NCI-H2171 treated with DMSO at 0.1 percent for 48 hours (cell line): Measurements from ENCODE around the gene NDUFA8.
A peak's percentile ranks its signal among the peaks of the same experiment; 100 is the strongest.

Source experiments
- DNase-seq: peaks from one replicate; lab custom pipeline; 2025; lab: John Stamatoyannopoulos, UW

NDUFA8 gene

DNA sequence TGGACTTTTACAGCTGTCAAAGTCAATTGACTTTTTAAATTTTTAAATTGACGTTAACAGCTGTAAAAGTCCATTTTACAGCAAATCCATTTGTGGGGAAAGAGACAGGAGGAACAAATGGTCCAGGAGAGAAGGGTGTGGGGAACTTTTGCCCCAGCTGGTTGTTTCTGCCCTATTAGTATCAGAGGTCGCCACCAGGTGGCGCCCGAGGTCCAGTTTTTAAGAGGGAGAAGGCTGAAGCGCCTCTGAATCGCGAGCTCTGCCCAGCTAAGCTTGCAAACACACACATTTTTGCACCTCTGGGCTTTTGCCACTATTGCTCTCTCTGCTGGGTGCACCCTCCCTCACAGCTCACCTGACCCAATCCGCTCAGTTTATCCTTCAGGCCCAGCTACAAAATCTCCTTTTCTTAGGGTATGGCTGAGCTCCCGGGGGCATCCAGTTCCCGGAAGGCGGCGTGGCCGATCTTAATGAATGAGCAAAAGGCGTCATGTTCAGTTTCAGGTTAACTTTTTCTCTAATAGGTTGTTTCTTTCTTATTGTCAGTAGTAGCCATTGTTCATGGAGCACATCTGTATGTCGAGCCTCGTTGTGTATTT, 60.2 kb downstream of the NDUFA8 start:
- DNase-seq = peak; percentile 59

DNA sequence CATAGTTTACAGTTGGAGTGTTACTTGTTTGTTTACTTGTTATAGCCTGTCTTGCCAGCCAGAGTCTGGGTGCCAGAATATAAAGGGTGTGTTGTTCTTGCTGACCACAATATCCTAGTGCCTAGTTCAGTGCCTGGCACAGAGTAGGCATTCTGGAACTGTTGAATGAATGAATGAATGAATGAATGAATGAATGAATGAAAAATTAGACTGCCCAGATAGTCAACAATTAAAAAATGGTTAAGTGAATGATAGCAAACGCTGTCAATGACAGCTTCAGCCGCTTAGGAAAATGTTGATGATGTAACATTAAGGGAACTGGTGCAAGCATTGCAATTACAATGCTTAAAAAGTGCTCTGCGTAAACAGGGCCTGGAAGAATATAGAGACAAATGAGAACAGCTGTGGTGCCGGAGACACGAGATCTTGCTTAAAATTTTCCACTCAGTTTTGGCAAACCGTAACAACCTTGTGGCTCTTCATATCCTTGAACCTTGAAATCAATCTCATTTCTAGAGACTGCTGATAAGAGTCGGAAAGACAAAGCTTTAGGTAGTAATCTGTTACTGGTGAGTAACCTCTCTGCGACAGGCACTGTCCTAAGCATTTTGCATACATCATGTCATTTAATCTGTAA, 61.8 kb downstream of the NDUFA8 start:
- DNase-seq = no peak

DNA sequence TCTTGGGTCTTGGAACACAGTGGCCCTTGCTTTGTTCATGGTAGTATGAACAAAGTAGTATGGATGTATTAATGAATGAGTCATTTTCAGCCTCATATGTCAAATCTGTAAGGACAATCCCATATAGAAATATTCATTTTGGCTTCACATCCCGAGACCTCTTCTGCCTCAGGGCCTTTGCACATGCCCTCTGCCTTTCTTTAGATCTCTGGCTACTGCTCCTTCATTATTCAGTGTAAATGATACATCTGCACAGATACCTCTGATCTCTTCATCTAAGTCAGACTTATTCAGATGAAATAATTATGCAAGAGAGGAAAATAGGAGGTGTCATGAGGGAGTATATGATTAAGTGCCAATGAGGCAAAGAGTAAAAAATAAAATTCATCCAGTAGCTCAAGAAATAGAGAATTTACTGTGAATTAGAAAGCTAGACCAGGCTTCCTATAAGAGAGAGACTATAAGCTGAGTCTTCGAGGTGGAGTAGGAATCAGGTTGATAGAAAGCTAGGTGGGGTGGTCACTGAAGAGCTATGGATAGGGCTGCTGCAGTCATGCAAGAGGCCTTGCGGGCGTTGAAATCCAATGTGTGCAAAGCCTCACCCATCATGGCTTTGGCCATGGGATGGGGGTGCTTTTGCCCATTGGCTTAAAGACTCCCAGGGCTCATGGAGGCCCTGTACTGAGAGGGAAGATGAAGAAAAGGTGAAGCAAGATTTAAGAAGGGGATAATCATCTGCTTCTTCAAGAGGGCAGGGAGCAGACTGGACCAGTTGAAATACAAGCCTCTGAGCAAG, 62.8 kb downstream of the NDUFA8 start:
- DNase-seq = no peak

DNA sequence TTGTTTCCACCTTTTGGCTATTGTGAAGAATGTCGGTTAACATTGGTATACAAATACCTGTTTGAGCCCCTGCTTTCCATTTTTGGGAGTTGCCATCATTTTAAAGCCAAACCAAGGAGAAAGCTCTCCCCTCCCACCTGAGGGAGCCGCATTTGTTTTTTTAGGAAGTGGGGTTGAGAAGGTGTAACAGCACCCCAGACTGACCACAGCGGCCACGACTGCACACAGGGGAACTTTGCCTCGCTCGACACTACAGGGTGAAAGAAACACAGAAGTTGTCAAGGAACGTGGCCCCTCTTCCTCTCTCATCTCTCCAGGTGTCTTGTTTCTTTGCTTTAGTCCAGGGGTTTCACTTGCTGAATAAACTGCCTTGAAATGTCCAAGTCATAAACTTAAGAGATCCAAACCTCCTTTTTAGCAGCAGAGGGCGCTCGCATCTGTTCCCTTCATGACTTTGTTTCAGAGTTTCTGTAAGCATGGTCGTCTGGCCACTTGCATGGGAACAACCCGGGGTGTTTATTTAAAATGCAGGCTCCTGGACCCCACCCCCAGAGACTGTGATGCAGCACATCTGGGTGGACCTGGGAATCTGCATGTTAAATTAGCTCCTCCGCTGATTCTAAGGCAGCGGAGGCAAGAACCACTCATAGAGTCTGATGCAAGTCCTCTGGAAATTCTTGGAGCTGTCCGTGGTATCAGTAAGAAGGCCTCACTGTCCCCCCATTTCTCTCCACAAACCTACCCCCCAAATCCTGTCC, 64.4 kb downstream of the NDUFA8 start:
- DNase-seq = no peak
